Osteocyte (in vitro differentiated cells): Measurements from ENCODE around the gene MSMP. TPM values are rescaled to one million over a fixed set of nuclear protein-coding genes. Genes with fewer than 3 reads are reported as not detected.

ENCODE experiments used
- DNase-seq: peaks from one replicate; pipeline ENCODE4 v3.0.0; 2021; ENCODE audit warnings: mixed read lengths; ENCODE audit not compliant: unreplicated experiment; ENCODE audit errors: extremely low spot score
- H3K27ac Mint-ChIP-seq: one replicate; pipeline ENCODE4 v1.8.0; 2021; ENCODE audit warnings: mild to moderate bottlenecking, mixed read lengths; ENCODE audit not compliant: unreplicated experiment
- H3K27me3 Mint-ChIP-seq: one replicate; pipeline ENCODE4 v1.8.0; 2021; ENCODE audit warnings: mixed read lengths; ENCODE audit not compliant: unreplicated experiment
- H3K36me3 Mint-ChIP-seq: one replicate; pipeline ENCODE4 v1.8.0; 2021; ENCODE audit warnings: mixed read lengths; ENCODE audit not compliant: unreplicated experiment
- H3K4me1 Mint-ChIP-seq: one replicate; pipeline ENCODE4 v1.8.0; 2021; ENCODE audit warnings: mixed read lengths; ENCODE audit not compliant: unreplicated experiment
- H3K4me3 Mint-ChIP-seq: one replicate; pipeline ENCODE4 v1.8.0; 2021; ENCODE audit warnings: mild to moderate bottlenecking, moderate library complexity, mixed read lengths; ENCODE audit not compliant: unreplicated experiment
- H3K9me3 Mint-ChIP-seq: one replicate; pipeline ENCODE4 v1.8.0; 2021; ENCODE audit warnings: mixed read lengths; ENCODE audit not compliant: unreplicated experiment
- total RNA-seq: library from RNA; stranded (reverse); gene quantifications from 2 replicates; pipeline ENCODE4 v1.2.1, GENCODE V29; 2021
- TF ChIP-seq, protein P1 (sequence below): fragments of 200-600 bp; sonication (generic); IDR thresholded peaks from 2 replicates; pipeline ENCODE4 v1.5.0; 2021; ENCODE audit warnings: antibody characterized with exemption, mild to moderate bottlenecking, moderate library complexity

Gene MSMP
- total RNA-seq, 1 donor from 2014 or later: 0.56 TPM

DNA sequence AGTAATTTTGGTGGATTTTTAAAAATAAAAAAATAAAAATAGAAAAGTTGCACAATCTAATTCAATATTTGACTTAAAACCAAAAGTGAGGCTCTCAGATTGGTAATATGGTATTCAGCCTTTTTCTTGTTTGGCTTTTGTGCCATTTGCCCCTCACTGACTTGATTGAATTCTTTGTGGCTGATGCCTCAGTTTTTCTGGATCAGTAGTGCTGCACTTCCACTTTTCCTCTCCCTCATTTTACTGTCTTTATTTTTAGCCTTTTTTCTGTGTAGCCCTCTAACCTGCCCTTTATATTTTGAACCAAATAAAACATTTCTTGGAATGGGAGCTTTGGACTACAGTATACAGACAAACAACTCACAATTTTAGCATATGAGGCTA lies 3.8 kb upstream of the MSMP start:
- peaks cover 12% of the 10 kb centered on the region for H3K36me3 Mint-ChIP-seq
- H3K4me3 Mint-ChIP-seq: no peak overlapping the region
- H3K27me3 Mint-ChIP-seq: no peaks in the 10 kb centered on the region
- TF ChIP-seq, protein P1, sequence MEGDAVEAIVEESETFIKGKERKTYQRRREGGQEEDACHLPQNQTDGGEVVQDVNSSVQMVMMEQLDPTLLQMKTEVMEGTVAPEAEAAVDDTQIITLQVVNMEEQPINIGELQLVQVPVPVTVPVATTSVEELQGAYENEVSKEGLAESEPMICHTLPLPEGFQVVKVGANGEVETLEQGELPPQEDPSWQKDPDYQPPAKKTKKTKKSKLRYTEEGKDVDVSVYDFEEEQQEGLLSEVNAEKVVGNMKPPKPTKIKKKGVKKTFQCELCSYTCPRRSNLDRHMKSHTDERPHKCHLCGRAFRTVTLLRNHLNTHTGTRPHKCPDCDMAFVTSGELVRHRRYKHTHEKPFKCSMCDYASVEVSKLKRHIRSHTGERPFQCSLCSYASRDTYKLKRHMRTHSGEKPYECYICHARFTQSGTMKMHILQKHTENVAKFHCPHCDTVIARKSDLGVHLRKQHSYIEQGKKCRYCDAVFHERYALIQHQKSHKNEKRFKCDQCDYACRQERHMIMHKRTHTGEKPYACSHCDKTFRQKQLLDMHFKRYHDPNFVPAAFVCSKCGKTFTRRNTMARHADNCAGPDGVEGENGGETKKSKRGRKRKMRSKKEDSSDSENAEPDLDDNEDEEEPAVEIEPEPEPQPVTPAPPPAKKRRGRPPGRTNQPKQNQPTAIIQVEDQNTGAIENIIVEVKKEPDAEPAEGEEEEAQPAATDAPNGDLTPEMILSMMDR: no peak
- H3K27ac Mint-ChIP-seq: peak overlapping the region; percentile 88
- no peak for DNase-seq
- peaks cover 49% of the 10 kb centered on the region for H3K4me1 Mint-ChIP-seq
- H3K9me3 Mint-ChIP-seq: no peaks in the 10 kb centered on the region

DNA sequence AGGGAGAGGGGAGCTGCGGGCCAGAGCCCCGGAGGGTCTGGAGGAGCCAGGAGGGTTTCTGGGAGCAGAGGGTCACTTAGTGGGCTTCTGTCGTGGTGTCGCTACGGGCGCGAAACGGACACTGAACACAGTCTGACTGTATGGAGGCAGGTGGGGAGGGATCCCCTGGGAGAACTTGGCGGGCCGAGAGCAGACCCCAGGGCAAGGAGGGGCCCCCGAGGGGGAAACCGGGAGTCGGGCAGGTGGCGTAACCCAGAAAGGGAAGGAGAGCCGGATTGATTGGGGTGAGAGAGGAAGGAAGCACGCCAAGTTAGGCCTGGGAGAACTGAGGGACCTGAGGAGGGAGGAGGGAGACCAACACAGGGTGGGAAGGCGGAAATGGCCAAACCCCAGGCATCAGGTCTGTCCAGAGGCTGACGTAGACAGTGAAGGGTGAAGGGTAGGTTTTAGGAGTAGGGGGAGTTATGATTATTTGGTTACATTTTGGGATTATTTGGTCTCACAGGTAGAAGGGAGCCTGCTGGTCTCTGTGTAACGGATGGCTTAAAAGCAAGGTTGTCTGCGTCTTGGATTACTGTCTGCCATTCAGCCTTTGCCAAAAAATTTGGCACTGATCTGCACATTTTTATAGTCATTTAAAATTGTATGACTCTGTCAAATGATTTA lies 3.3 kb upstream of the MSMP start:
- Mint-ChIP-seq H3K27me3 (no peaks in the 10 kb centered on the region), H3K4me1 (peaks cover 49% of the 10 kb centered on the region), H3K9me3 (no peaks in the 10 kb centered on the region), H3K4me3 (peak overlapping the region; percentile 66), H3K36me3 (peaks cover 17% of the 10 kb centered on the region), H3K27ac (peak overlapping the region; percentile 88)
- DNase-seq: no peak
- TF ChIP-seq, protein P1: no peak

DNA sequence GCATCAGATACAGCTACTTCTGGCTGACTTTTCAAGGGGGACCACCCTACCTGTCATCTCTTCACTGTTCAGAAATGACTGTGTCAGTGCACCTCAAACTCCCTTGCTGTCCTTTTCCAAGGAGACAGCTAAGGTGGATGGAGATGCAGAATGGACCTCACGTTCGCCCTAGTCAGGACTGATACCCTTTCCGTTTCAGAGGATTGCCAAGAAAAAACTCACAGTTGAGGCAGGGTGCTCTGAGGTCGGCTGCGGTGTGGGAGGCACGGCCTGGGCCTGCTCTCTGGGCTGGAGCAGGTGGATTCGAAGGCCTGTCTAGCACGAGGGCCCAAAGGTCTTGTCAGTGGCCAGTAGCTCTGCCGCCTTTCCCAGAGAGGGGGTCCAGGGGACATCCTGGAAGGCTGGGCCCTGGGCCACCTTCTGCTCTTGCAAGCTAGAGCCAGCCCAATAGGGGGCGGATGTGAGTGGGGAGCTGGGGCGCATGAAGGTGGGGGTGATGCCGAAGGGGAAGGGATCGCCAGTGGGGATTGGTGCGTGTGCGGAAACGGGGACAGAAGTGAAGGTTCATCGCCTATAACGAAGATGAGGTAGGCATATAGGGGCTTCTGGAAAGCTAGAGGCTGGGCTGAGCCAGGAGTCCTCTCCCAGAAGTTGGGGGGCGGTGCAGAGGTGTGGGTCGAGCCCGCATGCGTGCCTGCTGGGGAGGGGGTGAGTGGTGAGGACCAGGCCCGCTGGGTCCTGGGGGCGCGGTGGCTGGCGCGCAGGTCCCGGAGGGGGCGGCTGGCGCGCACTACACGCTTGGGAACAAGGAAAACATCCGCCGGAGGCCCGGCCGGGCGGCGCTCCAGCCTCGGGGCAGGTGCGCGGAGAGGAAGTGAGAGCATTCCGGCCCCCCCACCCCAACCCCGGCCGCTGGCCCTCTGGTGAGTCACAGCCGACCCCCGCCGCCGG lies 2.5 kb upstream of the MSMP start:
- Mint-ChIP-seq H3K36me3 (peaks cover 22% of the 10 kb centered on the region), H3K27ac (peak overlapping the region; percentile 43), H3K4me1 (peaks cover 49% of the 10 kb centered on the region), H3K9me3 (no peaks in the 10 kb centered on the region), H3K4me3 (peak overlapping the region; percentile 63), H3K27me3 (no peaks in the 10 kb centered on the region)
- DNase-seq: no peak
- TF ChIP-seq, protein P1: peak; percentile 42

DNA sequence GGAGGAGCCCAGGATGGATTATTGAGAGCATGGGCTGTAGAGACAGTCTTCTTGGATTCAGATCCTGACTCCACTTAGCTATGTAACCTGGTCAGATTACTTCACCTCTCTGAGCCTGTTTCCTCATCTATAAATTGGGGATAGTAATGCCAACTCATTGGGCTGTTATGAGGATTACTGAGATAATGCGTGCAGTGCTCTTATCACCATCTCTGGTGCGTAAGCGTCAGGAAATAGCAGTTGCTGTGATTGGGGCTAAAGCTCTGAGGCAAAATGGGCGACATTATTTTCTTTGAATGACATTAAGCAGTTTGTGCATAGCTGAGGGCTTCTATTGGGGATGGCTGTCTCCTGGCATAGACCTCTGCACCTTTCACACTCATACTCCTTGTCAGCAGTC lies 995 bp upstream of the MSMP start:
- DNase-seq: no peak
- Mint-ChIP-seq H3K4me1 (peaks cover 44% of the 10 kb centered on the region), H3K27me3 (no peaks in the 10 kb centered on the region), H3K9me3 (no peaks in the 10 kb centered on the region), H3K4me3 (no peak overlapping the region), H3K27ac (no peak overlapping the region), H3K36me3 (peaks cover 22% of the 10 kb centered on the region)
- TF ChIP-seq, protein P1: no peak

DNA sequence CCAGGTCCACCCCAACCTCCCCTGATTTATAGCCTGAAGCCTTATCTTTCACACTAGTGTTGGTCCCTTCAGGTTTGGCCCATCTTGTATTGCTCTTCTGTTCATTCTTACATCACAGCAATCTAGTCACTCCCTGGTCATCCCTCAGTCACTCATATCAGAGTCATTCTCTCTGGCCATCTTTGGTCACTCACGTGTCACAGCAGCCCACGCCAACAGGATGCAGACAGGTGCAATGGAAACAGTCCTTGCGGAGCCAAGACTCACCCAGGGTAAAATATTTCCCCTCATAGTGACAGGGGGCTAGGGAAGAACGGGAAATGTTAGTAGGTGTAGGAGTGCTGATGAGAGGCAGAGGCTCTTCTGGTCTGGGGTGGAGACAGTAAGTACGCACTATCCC lies 610 bp downstream of the MSMP start:
- Mint-ChIP-seq H3K27me3 (no peaks in the 10 kb centered on the region), H3K9me3 (no peaks in the 10 kb centered on the region), H3K36me3 (peaks cover 22% of the 10 kb centered on the region), H3K4me1 (peaks cover 45% of the 10 kb centered on the region), H3K4me3 (no peak overlapping the region), H3K27ac (no peak overlapping the region)
- TF ChIP-seq, protein P1: no peak
- no peak for DNase-seq
